Stimulated activated CD8-positive, alpha-beta memory T cell treated with anti-CD3 and anti-CD28 coated beads, Interleukin-15, amount 100 ng/mL, for 1 hour (primary cell): ENCODE results near the gene KCNT2.

ENCODE experiments used
- DNase-seq: peaks from one replicate; pipeline ENCODE4 v3.0.0-alpha.2; 2020; ENCODE audit warnings: low read depth

Gene KCNT2

DNA sequence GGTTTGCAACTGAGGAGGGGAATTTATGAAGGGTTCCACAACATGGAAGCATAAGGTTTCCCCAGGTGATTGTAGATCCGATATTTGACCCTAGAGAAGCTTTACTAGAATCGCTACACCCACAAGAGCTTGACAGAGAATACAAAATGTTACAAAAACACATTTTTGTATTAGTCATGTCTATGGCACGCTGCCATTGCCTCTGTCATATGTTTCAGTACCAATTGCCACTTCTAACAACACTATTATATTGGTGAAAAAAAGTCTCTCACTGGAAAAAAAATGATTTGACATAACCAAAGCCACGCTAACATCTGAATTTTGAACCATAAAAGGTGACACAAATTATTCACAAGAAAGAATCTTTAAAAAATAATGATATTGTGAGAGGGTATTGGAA, 214.5 kb downstream of the KCNT2 start:
- no peak for DNase-seq

DNA sequence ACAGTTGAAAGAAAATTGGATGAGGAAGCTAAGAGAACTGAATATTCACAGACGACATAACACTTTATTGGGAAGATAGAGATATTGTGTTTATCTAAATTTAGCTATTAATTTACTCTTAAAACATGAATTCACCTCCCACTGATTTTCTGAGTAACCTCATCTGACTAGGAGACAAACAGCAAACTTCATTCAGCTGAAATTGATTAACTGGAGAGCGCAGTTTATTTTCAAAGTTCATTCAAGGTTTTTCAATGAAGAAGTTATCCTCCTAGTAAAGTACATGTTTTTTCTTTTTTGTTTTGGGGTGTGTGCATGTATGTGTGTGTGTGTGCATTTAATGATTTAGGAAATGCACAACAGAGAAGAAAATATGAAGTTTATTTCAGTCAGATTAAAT, 215.0 kb downstream of the KCNT2 start:
- no peak for DNase-seq

DNA sequence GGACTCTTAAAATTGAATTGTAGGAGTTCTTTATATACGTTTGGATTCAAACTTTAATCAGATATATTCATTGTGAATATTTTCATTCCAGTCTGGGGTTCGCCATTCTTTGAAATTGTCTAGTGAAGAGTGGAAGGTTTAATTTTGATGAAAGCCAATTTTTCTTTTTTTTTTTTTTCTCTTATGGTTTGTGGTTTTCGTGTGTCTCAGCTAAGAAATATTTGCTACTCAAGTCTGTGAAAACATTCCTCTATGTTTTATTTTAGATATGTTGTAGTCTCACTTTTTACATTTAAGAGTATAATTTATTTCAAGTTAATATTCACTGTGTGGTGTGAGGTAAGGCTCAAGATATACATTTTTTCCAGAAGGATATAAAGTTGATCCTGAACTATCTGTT, 220.5 kb downstream of the KCNT2 start:
- no peak for DNase-seq

DNA sequence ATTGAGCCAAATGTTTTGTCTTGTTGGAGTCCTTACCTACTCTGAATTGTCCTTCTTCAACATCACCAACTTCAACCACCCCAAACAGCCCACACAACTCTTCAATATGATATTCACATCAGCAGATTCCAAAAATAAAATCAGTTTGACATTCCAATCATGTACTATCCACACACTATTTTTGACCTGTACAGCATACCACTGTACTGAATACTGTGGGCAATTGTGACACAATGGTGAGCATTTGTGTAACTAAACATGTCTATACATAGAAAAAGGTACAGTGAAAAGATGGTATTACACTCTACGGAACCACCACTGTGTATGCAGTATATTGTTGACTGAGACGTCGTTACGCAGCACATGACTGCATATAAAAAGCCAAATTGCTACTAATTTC, 223.1 kb downstream of the KCNT2 start:
- DNase-seq = no peak

DNA sequence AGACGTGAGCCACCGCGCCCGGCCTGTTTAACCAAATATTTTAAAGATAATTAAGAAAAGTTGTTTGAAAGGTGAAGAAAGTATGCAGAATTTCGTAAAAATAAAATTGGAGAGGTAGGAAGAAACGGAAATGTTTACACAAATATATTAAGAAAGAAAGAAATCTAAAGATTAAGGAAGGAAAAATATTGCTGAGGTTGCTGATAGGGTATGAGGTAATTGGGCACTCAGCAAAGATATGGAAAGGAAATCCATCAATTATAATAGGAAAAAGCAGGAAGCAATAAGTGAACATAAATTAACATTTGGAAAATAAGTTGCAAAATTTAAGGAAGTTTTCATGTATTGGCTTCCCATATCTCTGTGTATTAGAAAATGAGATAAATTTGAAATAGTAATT, 225.9 kb downstream of the KCNT2 start:
- DNase-seq = no peak

GRCh38 chr1:196381544-196381943, 226.7 kb downstream of the KCNT2 start:
- no peak for DNase-seq

DNA sequence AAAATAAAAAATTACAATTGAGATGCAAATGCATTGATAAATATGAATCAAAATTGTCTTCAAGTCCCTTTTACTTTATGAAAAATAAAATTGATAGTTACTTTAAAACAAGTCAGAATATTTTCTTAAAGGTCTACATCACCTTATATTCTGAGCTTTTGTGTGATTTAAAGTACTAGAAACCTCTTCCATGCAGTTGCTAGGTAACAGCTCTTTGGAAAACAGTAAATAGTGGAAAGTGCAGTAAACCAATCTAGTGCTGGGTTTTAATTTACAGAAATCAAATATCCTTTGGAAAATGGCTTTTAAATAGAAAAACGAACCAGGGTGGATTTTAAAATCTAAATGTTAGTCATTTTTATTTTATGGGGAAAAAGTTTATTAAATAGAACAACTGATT, 227.9 kb downstream of the KCNT2 start:
- DNase-seq = no peak

DNA sequence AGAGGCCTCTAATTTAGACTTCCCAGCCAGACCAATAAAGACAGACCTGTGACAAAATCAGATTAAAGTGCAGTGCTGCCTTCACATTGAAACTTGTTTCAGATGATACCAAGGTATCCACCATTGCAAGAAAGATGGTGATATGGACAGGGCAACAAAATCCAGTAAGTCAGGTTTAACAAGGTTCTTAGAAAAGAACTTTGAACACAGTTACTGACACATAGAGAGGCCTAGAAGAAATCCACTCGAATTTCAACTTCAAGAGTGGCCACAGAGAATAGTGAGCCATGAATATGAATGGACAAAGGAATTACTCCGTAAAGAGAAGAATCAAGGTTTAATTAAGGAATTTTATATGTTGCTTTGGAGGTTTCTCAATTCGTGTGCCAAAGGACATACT, 230.4 kb downstream of the KCNT2 start:
- no peak for DNase-seq

- no peak for DNase-seq
These were observed 231.5 kb downstream of the KCNT2 start for GRCh38 chr1:196376630-196377328.

DNA sequence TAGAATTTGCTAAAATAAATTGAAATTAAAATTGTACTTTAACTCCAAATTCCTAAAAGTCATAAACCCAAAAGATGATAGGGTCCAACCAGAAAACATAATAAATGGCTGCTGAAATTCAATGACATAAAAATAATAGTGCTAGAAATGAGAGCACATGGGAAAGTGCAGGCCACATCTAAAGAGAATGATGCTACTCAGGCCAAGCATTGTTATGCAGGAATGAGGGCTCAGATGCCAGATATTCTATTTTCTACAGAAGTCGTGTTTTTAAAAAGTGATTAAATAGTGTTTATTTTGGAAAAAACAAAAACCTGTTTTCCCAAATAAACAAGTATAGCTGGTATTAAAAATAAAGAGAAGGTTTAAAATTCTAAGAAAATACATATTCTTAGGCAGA, 234.4 kb downstream of the KCNT2 start:
- no peak for DNase-seq

GRCh38 chr1:196372896-196373536, 235.2 kb downstream of the KCNT2 start:
- no peak for DNase-seq

GRCh38 chr1:196367838-196368237, 240.4 kb downstream of the KCNT2 start:
- DNase-seq = no peak

GRCh38 chr1:196366817-196367495, 241.3 kb downstream of the KCNT2 start:
- DNase-seq = no peak

DNA sequence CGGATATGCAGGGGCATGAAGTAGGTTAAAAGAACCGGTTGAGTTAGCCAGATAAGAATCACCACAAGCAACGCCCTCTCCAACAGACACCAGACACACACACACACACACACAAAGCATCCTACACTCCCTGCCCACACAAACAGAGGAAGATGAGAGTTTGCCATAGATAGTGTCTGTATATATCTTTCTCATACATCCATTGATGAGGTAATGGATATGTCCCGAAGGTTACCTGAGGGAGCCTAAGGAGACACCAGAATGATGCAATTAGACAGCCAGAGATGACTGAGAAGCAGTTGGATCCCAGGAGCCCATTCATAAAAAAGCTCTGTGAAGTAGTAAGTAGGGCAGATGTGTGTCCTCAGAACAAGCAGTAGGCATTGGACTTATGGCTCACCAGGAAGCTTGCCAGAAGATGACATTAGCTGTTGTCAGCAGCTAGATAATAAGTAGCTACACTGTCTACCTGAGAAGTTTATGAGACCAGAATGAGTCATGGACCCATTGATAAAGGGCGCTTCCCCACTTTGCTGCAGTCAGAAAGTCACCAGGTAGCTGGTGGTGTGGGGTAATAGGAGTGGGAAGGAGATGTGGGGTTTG, 247.0 kb downstream of the KCNT2 start:
- DNase-seq = no peak

DNA sequence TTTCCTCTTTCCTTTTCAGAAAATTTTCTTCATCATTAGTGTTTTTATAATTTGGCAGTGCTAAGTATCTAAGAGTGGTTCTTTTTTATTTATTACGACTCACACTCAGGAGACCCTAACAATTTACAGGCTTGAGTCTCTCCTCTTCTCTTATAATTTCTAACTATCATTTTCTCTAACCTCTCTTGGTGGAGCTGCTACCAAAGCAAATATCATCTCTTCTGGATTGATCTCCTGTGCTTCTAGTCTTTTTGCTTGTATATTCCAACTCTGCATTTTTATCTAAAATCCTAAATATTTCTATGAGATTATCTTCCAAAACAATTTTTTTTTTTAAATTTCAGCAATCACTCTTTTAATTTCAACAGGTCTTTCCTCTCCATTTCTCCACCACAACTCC, 250.3 kb downstream of the KCNT2 start:
- DNase-seq = no peak

GRCh38 chr1:196355206-196355786, 252.9 kb downstream of the KCNT2 start:
- no peak for DNase-seq

DNA sequence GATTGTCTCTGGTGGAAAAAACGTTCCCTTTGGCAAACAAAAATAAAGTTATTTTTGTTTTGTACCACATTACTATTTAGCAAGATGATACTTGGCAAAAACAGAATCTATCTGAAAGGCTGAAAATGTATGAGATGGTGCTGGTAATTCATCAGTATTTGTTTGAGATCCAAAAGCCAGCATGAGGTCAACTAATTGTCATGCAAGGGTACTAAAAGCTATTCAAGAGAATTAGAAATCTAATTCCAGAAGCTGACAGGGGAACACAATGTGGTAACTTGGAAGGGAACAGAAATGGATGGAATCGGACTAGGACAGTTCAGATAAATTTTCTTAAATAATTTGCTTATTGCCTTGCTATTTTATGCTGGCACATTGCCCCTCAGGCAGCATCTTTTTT, 263.8 kb downstream of the KCNT2 start:
- no peak for DNase-seq

GRCh38 chr1:196324345-196324744, 283.9 kb downstream of the KCNT2 start:
- no peak for DNase-seq

GRCh38 chr1:196323869-196324268, 284.4 kb downstream of the KCNT2 start:
- no peak for DNase-seq

GRCh38 chr1:196319301-196319700, 288.9 kb downstream of the KCNT2 start:
- DNase-seq = no peak

DNA sequence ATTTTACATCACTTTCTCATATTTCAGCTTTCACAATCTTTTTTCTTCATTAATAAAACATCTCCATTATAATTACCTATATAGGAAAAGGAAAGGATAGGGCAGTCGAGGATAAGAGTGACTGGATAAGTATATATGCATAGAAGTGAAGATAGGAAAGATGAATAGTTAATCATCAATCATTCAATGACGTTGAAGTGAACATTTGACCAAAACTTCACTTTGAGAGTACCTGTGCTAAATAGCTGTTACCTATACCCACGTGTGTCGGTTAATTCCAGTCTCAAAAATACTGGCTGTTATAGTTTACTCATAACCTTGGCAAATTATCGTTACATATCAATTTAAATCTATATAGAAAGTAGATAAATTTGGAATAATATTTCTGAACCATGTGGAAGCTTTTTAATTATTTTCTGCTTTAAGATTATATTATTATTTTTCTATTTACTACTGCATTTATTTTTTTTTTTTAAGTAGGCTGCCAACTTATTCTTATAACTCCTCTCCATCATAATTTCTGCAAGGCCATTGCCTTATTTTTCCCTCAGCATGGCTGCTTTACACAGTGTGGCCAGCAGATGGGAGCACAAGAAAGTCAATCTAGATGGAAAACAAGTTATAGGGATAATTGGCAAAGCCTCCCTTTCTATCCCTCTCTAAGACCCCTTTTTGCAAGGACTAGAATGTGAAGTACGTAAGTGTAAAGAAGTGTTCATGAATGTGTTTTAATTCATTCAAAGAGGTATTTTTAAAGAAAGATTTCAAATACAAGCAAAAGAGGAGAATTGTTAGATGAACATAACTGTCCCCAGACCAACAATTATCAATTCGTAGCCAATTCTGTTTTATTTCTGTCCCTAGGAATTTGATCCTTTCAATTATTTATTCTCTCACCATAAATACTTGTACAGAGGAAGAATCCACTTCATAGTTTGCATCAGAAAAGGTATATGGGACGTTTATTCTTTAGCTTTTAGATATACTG, 290.4 kb downstream of the KCNT2 start:
- no peak for DNase-seq
